ENCODE measurements around the gene SUGP2.

DNA sequence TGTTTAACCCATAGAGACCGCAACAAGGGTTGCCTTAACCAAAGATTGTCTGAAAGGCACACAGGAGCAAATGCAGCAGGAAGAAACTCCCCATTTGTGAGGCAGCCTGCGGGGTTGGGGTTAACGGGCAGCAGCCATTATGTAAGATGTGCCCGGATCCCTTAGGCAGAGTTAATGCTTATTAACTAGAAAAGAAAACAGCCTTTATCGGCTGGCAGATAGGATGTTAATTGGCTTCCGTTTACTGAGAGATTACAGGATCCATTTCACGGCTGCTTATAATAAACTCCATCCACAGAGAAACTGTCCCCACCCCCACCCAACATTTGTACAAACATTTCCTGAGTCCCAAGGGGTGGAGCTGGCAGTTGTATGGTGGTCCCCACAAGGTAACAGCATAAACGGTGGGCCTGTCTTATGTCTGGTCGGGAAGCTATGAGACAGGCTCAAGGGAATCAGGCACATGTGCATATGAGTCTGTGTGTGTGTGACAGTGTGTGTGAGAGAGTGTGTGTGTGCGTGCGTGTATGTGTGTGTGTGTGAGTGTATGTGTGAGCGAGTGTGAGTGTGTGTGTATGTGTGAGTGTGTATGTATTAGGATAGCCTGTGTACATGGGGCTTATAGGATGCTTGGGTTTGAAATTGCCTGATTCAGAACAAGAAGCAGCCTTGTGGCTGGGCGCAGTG is 41.0 kb upstream of the SUGP2 start:
- TF ChIP-seq, protein P1, sequence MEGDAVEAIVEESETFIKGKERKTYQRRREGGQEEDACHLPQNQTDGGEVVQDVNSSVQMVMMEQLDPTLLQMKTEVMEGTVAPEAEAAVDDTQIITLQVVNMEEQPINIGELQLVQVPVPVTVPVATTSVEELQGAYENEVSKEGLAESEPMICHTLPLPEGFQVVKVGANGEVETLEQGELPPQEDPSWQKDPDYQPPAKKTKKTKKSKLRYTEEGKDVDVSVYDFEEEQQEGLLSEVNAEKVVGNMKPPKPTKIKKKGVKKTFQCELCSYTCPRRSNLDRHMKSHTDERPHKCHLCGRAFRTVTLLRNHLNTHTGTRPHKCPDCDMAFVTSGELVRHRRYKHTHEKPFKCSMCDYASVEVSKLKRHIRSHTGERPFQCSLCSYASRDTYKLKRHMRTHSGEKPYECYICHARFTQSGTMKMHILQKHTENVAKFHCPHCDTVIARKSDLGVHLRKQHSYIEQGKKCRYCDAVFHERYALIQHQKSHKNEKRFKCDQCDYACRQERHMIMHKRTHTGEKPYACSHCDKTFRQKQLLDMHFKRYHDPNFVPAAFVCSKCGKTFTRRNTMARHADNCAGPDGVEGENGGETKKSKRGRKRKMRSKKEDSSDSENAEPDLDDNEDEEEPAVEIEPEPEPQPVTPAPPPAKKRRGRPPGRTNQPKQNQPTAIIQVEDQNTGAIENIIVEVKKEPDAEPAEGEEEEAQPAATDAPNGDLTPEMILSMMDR (optimal IDR thresholded peaks at IDR 0.05 in 1 of 3, IDR thresholded peaks at IDR 0.05 in 1 of 3, conservative IDR thresholded peaks at IDR 0.05 in 1 of 3; ENCODE audit: extremely low read depth in 1 of 3, insufficient read depth in 2 of 3, low read length in 3 of 3) = no peak
- TF ChIP-seq EZH2 (IDR thresholded peaks at IDR 0.05; ENCODE audit: low read length) = no peak

Measured in keratinocyte (primary cell).